Erythroblast (primary cell): ENCODE results near the gene SQOR.

Experiments
- GATA1 ChIP-seq: IDR thresholded peaks from 2 replicates; pipeline ENCODE4 v1.6.1; 2011; ENCODE audit warnings: low read depth, mild to moderate bottlenecking, control low read depth, low read length, moderate library complexity
- POLR2A ChIP-seq: IDR thresholded peaks from 2 replicates; pipeline ENCODE4 v1.6.1; 2011; ENCODE audit warnings: mild to moderate bottlenecking, low read length

DNA sequence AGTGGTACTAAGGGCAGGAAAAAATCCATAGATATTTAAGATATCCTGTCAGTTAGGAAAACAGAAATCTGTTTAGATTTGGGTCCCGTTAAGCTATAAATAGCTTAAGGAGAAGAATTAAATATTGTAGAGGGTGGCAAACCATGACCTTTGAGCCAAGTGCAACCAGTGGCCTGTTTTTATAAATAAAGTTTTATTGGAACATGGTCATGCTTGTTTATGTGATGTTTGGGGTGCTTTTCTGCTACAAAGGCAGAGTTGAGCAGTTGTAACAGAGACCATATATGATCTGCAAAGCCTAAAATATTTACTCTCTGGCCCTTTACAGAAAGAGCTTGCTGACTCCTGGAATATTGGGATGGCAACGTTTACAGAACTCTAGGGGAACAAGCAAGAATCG lies 66.3 kb downstream of the SQOR start:
- no peak for TF ChIP-seq POLR2A
- TF ChIP-seq GATA1: no peak
